HCT116 (cell line): Measurements from ENCODE around the gene MXI1. TPM values are rescaled to one million over a fixed set of nuclear protein-coding genes. Genes with fewer than 3 reads are reported as not detected.
"Not testable (repeated sequence)": the region's sequence is repeated elsewhere in the genome, so short reads cannot be mapped to it uniquely, and the experiment has no call there.

Experiments used
- ATAC-seq: fragments of 200-7000 bp; cut with Tn5 transposase; 2 replicates; pipeline ENCODE4 v1.9.1; 2020; ENCODE audit warnings: mild to moderate bottlenecking, moderate library complexity
- BruUV-seq: library from RNA; stranded (reverse); fragments of 400-500 nt; replicated peaks from 2 replicates; lab custom pipeline; 2021; lab: Mats Ljungman, UMichigan
- CTCF ChIA-PET: fragments of 300-600 bp; sonication (Branson Sonifier 250); formaldehyde crosslinking; loops from one replicate; lab custom pipeline; 2021; ENCODE audit warnings: antibody characterized with exemption; lab: Charles Lee
- POLR2A ChIA-PET: fragments of 300-600, 350-600 bp; sonication (Branson Sonifier 250); formaldehyde crosslinking; loops from one replicate; lab custom pipeline; 2021; ENCODE audit warnings: antibody characterized with exemption; lab: Charles Lee
- RAD21 ChIA-PET, 2 experiments: fragments of 300-600 bp; sonication (Branson Sonifier 250); formaldehyde crosslinking; loops; one replicate each; lab custom pipeline; 2023; ENCODE audit warnings: low total read pairs in 2 of 2; ENCODE audit not compliant: uncharacterized antibody in 2 of 2, unreplicated experiment in 2 of 2, low non-redundant PET in 1 of 2; lab: Charles Lee
- DNase-seq: peaks from one replicate; pipeline ENCODE4 v3.0.0-alpha.2; 2010; ENCODE audit warnings: low read depth, low spot score
- H2AFZ ChIP-seq: fragments of 200-600 bp; shearing (Covaris generic), sonication (generic); 2 replicates; pipeline ENCODE4 v1.6.1; 2017; ENCODE audit warnings: low read depth, mixed run types, mixed read lengths, antibody characterized with exemption, low read length; ENCODE audit not compliant: poor library complexity, severe bottlenecking
- H3K27ac ChIP-seq: 2 replicates; pipeline ENCODE4 v1.5.1; 2012; ENCODE audit warnings: low read depth, low read length
- H3K27me3 ChIP-seq: fragments of 200-600 bp; sonication (generic); 2 replicates; pipeline ENCODE4 v1.6.1; 2016; ENCODE audit warnings: mixed run types, low read length, mixed read lengths; ENCODE audit not compliant: insufficient read depth
- H3K36me3 ChIP-seq, 2 experiments: fragments of 200-500 bp in 1 of 2; fragments of 200-600 bp in 1 of 2; sonication (Bioruptor generic) in 1 of 2; sonication (generic) in 1 of 2; 2 replicates each; pipeline versions ENCODE4 v1.5.1 to v1.6.1; 2014 to 2016; ENCODE audit warnings: low read length in 2 of 2, inconsistent platforms in 1 of 2, mixed read lengths in 1 of 2, mixed run types in 1 of 2; ENCODE audit not compliant: insufficient read depth in 2 of 2, control insufficient read depth in 1 of 2
- H3K4me1 ChIP-seq, 2 experiments: fragments of 200-600 bp in 1 of 2; sonication (generic) in 1 of 2; 2 replicates each; pipeline versions ENCODE4 v1.5.1 to v1.6.1; 2012 to 2017; ENCODE audit warnings: low read length in 2 of 2, inconsistent platforms in 1 of 2, mild to moderate bottlenecking in 1 of 2, mixed read lengths in 1 of 2, mixed run types in 1 of 2, moderate library complexity in 1 of 2; ENCODE audit not compliant: insufficient read depth in 2 of 2, control insufficient read depth in 1 of 2
- H3K4me2 ChIP-seq: fragments of 200-600 bp; sonication (generic); 2 replicates; pipeline ENCODE4 v1.6.1; 2017; ENCODE audit warnings: mixed run types, low read length, mixed read lengths
- H3K4me3 ChIP-seq, 2 experiments: fragments of 200-600 bp in 1 of 2; sonication (generic) in 1 of 2; replicated peaks in 1 of 2; 2 replicates each; pipeline ENCODE4 v1.5.1; 2011 to 2016; ENCODE audit warnings: low read length in 2 of 2, control low read depth in 1 of 2, low read depth in 1 of 2, mild to moderate bottlenecking in 1 of 2, mixed read lengths in 1 of 2, mixed run types in 1 of 2
- H3K79me2 ChIP-seq: fragments of 200-600 bp; sonication (generic); 2 replicates; pipeline ENCODE4 v1.6.1; 2017; ENCODE audit warnings: mild to moderate bottlenecking, mixed run types, low read length, moderate library complexity, mixed read lengths; ENCODE audit not compliant: insufficient read depth
- H3K9ac ChIP-seq: fragments of 200-600 bp; sonication (generic); 2 replicates; pipeline ENCODE4 v1.6.1; 2016; ENCODE audit warnings: low read length, mixed read lengths
- H3K9me2 ChIP-seq: fragments of 200-600 bp; sonication (generic), shearing (Covaris generic); 2 replicates; pipeline ENCODE4 v1.6.1; 2017; ENCODE audit warnings: mixed run types, mild to moderate bottlenecking, moderate library complexity; ENCODE audit not compliant: insufficient read depth
- H3K9me3 ChIP-seq, 2 experiments: fragments of 200-500 bp in 1 of 2; fragments of 200-600 bp in 1 of 2; sonication (Bioruptor generic) in 1 of 2; sonication (generic) in 1 of 2; 2 replicates each; pipeline ENCODE4 v1.6.1; 2014 to 2017; ENCODE audit warnings: low read length in 2 of 2, mixed read lengths in 2 of 2, inconsistent platforms in 1 of 2, low read depth in 1 of 2, mild to moderate bottlenecking in 1 of 2, mixed run types in 1 of 2, moderate library complexity in 1 of 2; ENCODE audit not compliant: control insufficient read depth in 1 of 2, insufficient read depth in 1 of 2
- H4K20me1 ChIP-seq: fragments of 200-600 bp; sonication (generic), shearing (Covaris generic); 2 replicates; pipeline ENCODE4 v1.6.1; 2017; ENCODE audit warnings: mixed run types, mild to moderate bottlenecking, moderate library complexity; ENCODE audit not compliant: insufficient read depth
- CTCF ChIP-seq, 3 experiments: fragments of 200-600 bp in 1 of 3; sonication (generic) in 1 of 3; IDR thresholded peaks in 2 of 3; conservative IDR thresholded peaks in 1 of 3; 2 replicates each; pipeline ENCODE4 v1.5.1; 2012 to 2017; ENCODE audit warnings: low read depth in 2 of 3, low read length in 2 of 3, antibody characterized with exemption in 1 of 3, borderline replicate concordance in 1 of 3, control low read depth in 1 of 3, mild to moderate bottlenecking in 1 of 3, mixed read lengths in 1 of 3, mixed run types in 1 of 3, moderate library complexity in 1 of 3; ENCODE audit not compliant: insufficient read depth in 1 of 3
- ELF1 ChIP-seq: IDR thresholded peaks from 2 replicates; pipeline ENCODE4 v1.6.1; 2012; ENCODE audit warnings: low read depth, borderline replicate concordance
- EZH2 ChIP-seq: fragments of 200-600 bp; sonication (generic); IDR thresholded peaks from 2 replicates; pipeline ENCODE4 v1.6.1; 2017; ENCODE audit warnings: antibody characterized with exemption, mixed run types
- JUND ChIP-seq: IDR thresholded peaks from 2 replicates; pipeline ENCODE4 v1.6.1; 2012
- POLR2AphosphoS5 ChIP-seq: IDR thresholded peaks from 2 replicates; pipeline ENCODE4 v1.6.1; 2011; ENCODE audit warnings: mild to moderate bottlenecking, low read depth, low read length, moderate library complexity
- SIN3A ChIP-seq: IDR thresholded peaks from 2 replicates; pipeline ENCODE4 v1.6.1; 2012; ENCODE audit warnings: low read depth
- TCF7L2 ChIP-seq: IDR thresholded peaks from 2 replicates; pipeline ENCODE4 v1.7.0; 2011; ENCODE audit warnings: borderline replicate concordance, inconsistent platforms; ENCODE audit not compliant: insufficient read depth, insufficient read length; ENCODE audit errors: extremely low read depth
- YY1 ChIP-seq: IDR thresholded peaks from 2 replicates; pipeline ENCODE4 v1.6.1; 2011; ENCODE audit warnings: low read length, low read depth, moderate library complexity, mild to moderate bottlenecking; ENCODE audit not compliant: insufficient replicate concordance; ENCODE audit errors: extremely low read depth
- ZNF274 ChIP-seq: fragments of 200-500 bp; sonication (Bioruptor generic); IDR thresholded peaks from 2 replicates; pipeline ENCODE4 v1.6.1; 2014; ENCODE audit warnings: mild to moderate bottlenecking, low read depth, low read length, inconsistent platforms
- intact Hi-C: fragments of 100-400 bp; cut with micrococcal nuclease; formaldehyde crosslinking; loops from 2 replicates; pipeline ENCODE4 v1.10.0; 2022
- total RNA-seq: library from RNA; stranded (reverse); gene quantifications from one replicate; pipeline ENCODE4 v1.2.1, GENCODE V29; 2021; ENCODE audit not compliant: unreplicated experiment
- TF ChIP-seq, protein P1 (sequence below): IDR thresholded peaks from 2 replicates; pipeline ENCODE4 v1.6.1; 2012; ENCODE audit warnings: low read depth

Gene MXI1
- total RNA-seq, 1 experiment from 2014 or later: 57.0 TPM

DNA sequence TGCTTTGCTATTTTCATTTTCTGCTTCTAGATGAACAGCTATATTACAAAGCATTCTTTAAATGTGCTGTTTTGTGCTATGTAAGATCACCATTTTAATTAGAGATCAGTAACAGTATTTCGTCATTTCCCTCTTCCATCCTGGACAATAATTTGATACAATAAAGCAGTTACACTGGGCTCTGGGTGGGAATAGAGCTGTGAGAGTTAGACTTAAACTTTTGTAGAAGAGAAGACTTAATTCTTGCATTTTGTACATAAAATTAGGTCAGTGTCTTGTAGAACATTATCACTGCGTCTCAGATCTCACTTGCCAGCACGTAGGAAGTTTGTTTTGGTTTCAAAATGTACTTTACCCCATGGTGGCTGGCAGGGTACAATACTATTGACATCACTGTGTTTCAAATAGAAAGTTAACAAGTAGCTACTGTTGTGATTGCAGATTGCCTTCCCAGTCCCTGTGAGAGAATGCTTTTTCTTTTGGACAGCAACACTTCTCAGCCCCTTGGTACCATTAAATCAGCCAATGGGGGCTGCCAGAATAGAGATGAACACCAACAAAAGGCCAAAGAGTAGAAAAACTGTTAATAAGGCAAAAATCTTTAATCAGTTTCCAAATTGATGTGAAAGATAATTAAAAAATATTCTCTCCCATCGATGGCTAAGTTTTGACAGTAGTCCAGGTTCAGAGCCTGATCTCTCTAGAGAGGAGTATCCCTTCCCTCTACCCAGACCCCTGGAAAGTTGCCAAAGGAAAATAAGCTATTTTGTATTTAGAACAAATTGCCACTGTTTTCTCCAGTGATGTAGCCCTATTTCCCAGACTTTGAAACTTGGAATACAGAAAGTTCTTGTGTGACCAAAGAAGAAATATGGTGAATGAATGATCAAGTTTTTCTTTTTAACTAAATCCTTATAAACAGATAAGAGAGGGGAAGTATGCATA lies 62.2 kb downstream of the MXI1 start (continued):
- TF ChIP-seq CTCF (IDR thresholded peaks at IDR 0.05 in 2 of 3, conservative IDR thresholded peaks at IDR 0.05 in 1 of 3; ENCODE audit: borderline replicate concordance in 1 of 3, insufficient read depth in 1 of 3, low read depth in 2 of 3, low read length in 2 of 3): no peak

DNA sequence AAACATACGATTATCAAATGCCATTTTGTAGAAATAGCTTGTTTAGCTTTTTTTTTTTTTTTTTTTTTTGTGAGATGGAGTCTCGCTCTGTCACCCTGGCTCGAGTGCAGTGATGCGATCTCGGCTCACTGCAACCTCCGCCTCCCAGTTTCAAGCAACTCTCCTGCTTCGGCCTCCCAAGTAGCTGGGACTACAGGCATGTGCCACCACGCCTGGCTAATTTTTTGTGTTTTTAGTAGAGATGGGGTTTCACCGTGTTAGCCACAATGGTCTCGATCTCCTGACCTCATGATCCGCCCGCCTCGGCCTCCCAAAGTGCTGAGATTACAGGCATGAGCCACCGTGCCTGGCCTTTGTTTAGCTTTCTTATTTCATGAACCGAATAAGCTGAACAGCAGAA lies 65.6 kb downstream of the MXI1 start:
- POLR2A ChIA-PET, ATAC-seq, H3K36me3 ChIP-seq, H3K9me3 ChIP-seq, RAD21 ChIA-PET, H3K4me2 ChIP-seq, H4K20me1 ChIP-seq, H3K79me2 ChIP-seq, H3K9me2 ChIP-seq, H3K9ac ChIP-seq, H3K4me1 ChIP-seq, intact Hi-C loops, H3K27me3 ChIP-seq, BruUV-seq, H3K4me3 ChIP-seq, H3K27ac ChIP-seq, DNase-seq, H2AFZ ChIP-seq: not testable (repeated sequence)
- CTCF ChIA-PET: interaction anchor here (0.7 to 1.2 kb wide), 5 partner anchors 12 to 389 kb away, joined by 3 to 6 read pairs (median 3); no protein-coding TSS in a partner anchor

GRCh38 chr10:110273474-110273873 lies 66.1 kb downstream of the MXI1 start:
- peaks cover 4 to 8% of the 10 kb centered on the region in 2 experiments; a peak in 2 of 4 replicates for H3K4me1 ChIP-seq
- H3K9me3 ChIP-seq: no peaks in the 10 kb centered on the region
- no peak overlapping the region for H3K4me2 ChIP-seq
- no peaks in the 10 kb centered on the region for H3K79me2 ChIP-seq
- intact Hi-C loops: no loop called here
- POLR2A ChIA-PET: no interaction called here
- H3K27me3 ChIP-seq: no peaks in the 10 kb centered on the region
- H3K9ac ChIP-seq: no peak overlapping the region
- no peaks in the 10 kb centered on the region for H3K9me2 ChIP-seq
- BruUV-seq: no TSS peak
- H2AFZ ChIP-seq: no peak overlapping the region
- no peaks in the 10 kb centered on the region for H4K20me1 ChIP-seq
- no peak overlapping the region for H3K4me3 ChIP-seq
- DNase-seq (no peak), ATAC-seq (no peak)
- H3K27ac ChIP-seq: no peak overlapping the region
- CTCF ChIA-PET: interaction anchor here (0.9 to 1.2 kb wide), 4 partner anchors 13 to 389 kb away, joined by 3 to 6 read pairs (median 4); no protein-coding TSS in a partner anchor
- RAD21 ChIA-PET: no interaction called here
- H3K36me3 ChIP-seq: no peaks in the 10 kb centered on the region
- TF ChIP-seq JUND (no peak), SIN3A (no peak), EZH2 (no peak), ZNF274 (no peak), TCF7L2 (no peak), POLR2AphosphoS5 (no peak), ELF1 (no peak), YY1 (no peak)
- TF ChIP-seq, protein P1, sequence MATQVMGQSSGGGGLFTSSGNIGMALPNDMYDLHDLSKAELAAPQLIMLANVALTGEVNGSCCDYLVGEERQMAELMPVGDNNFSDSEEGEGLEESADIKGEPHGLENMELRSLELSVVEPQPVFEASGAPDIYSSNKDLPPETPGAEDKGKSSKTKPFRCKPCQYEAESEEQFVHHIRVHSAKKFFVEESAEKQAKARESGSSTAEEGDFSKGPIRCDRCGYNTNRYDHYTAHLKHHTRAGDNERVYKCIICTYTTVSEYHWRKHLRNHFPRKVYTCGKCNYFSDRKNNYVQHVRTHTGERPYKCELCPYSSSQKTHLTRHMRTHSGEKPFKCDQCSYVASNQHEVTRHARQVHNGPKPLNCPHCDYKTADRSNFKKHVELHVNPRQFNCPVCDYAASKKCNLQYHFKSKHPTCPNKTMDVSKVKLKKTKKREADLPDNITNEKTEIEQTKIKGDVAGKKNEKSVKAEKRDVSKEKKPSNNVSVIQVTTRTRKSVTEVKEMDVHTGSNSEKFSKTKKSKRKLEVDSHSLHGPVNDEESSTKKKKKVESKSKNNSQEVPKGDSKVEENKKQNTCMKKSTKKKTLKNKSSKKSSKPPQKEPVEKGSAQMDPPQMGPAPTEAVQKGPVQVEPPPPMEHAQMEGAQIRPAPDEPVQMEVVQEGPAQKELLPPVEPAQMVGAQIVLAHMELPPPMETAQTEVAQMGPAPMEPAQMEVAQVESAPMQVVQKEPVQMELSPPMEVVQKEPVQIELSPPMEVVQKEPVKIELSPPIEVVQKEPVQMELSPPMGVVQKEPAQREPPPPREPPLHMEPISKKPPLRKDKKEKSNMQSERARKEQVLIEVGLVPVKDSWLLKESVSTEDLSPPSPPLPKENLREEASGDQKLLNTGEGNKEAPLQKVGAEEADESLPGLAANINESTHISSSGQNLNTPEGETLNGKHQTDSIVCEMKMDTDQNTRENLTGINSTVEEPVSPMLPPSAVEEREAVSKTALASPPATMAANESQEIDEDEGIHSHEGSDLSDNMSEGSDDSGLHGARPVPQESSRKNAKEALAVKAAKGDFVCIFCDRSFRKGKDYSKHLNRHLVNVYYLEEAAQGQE: no peak
